ENCODE measurements around the gene NUP93. TPM values are rescaled to one million over a fixed set of nuclear protein-coding genes. Genes with fewer than 3 reads are reported as not detected.

Gene NUP93
- total and polyA plus RNA-seq, 9 of the 15 experiments (the other 6 are each of a cell fraction or from before 2014, with no cell fraction given): 92.0 to 162 (median 121) TPM

- TF ChIP-seq MAX (CRISPR knock-in tag; IDR thresholded peaks at IDR 0.05) (no peak), SRF (CRISPR knock-in tag; IDR thresholded peaks at IDR 0.05) (no peak), REST (IDR thresholded peaks at IDR 0.05; ENCODE audit: borderline replicate concordance) (peak; percentile 34; the same call in 1 of the 2 replicates), REST (CRISPR knock-in tag; IDR thresholded peaks at IDR 0.05; ENCODE audit: low read depth) (no peak), ZNF232 (CRISPR knock-in tag; IDR thresholded peaks at IDR 0.05) (no peak), FUS (optimal IDR thresholded peaks at IDR 0.05; ENCODE audit: low read depth, low read length) (no peak), PTRF (tag; IDR thresholded peaks at IDR 0.05) (no peak), SMARCA5 (IDR thresholded peaks at IDR 0.05) (no peak), RCOR1 (IDR thresholded peaks at IDR 0.05; ENCODE audit: borderline replicate concordance in 1 of 2, low read depth in 2 of 2, low read length in 2 of 2) (no peak), MAFF (IDR thresholded peaks at IDR 0.05; ENCODE audit: low read length) (peak; percentile 79), MEF2A (IDR thresholded peaks at IDR 0.05; ENCODE audit: control insufficient read depth, low read depth, low read length) (no peak), E2F8 (IDR thresholded peaks at IDR 0.05; ENCODE audit: low read depth, partially characterized antibody) (no peak), HMG20A (CRISPR knock-in tag; conservative IDR thresholded peaks at IDR 0.05) (no peak), C11orf30 (IDR thresholded peaks at IDR 0.05; ENCODE audit: low read depth) (peak; percentile 90), STAT6 (CRISPR knock-in tag; IDR thresholded peaks at IDR 0.05) (no peak), SMC3 (conservative IDR thresholded peaks at IDR 0.05; ENCODE audit: insufficient read depth, low read depth, low read length) (0 out of 2 replicates have a peak, but pooled peaks have one; percentile 18)
These were observed 59.4 kb downstream of the NUP93 start (continued) for GRCh38 chr16:56789360-56789759.

Data from K562 (cell line).